Neuron (in vitro differentiated cells): ENCODE data around the gene FHDC1.

ENCODE experiments used
- H2AFZ ChIP-seq: one replicate; pipeline ENCODE4 v1.6.1; 2013; ENCODE audit warnings: low read depth, mild to moderate bottlenecking, inconsistent platforms, low read length, moderate library complexity
- H3K27me3 ChIP-seq: one replicate; pipeline ENCODE4 v1.6.1; 2013; ENCODE audit warnings: low read length; ENCODE audit not compliant: insufficient read depth
- H3K36me3 ChIP-seq: one replicate; pipeline ENCODE4 v1.6.1; 2013; ENCODE audit warnings: low read length; ENCODE audit not compliant: insufficient read depth
- H3K4me1 ChIP-seq: one replicate; pipeline ENCODE4 v1.6.1; 2013; ENCODE audit warnings: low read length; ENCODE audit not compliant: insufficient read depth
- H3K4me3 ChIP-seq: 2 replicates; pipeline ENCODE4 v1.5.1; 2013; ENCODE audit warnings: mild to moderate bottlenecking, low read length, moderate library complexity
- H3K9me3 ChIP-seq: one replicate; pipeline ENCODE4 v1.6.1; 2013; ENCODE audit warnings: low read length

The FHDC1 gene

DNA sequence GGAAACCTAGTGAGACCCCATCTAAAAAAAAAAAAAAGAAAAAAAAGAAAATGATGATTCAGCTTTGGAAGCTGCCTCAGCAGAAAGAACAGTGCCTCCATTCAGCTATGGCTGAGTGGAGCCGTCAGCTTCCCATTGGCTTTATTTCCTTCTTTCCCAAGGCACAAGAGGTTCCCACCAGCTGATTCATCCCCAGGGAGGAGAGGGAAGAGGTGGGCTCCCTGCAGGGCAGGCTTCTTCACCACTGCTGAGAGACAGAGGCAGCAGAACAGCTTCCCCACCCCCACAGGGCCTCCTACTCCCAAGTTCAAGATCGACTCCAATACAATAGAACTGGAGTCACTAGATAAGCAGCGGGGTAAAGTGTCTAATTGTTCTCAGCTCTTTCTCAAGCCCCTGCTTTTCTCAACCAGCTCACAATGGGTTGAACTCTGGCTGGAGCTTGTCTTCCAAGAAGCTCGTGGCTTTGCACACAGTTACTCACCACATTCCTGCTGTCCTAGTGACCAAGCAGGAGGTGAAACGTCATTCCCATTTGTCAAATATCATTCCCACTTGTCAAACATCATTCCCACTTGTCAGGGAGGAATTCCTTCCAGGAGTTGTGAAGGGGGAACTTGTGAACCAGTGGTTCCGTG, 47.8 kb downstream of the FHDC1 start:
- Histone ChIP-seq H3K4me3 (no peak overlapping the region), H3K27me3 (peaks cover 9% of the 10 kb centered on the region), H3K4me1 (peaks cover 11% of the 10 kb centered on the region), H2AFZ (no peak overlapping the region), H3K9me3 (no peaks in the 10 kb centered on the region), H3K36me3 (no peaks in the 10 kb centered on the region)

DNA sequence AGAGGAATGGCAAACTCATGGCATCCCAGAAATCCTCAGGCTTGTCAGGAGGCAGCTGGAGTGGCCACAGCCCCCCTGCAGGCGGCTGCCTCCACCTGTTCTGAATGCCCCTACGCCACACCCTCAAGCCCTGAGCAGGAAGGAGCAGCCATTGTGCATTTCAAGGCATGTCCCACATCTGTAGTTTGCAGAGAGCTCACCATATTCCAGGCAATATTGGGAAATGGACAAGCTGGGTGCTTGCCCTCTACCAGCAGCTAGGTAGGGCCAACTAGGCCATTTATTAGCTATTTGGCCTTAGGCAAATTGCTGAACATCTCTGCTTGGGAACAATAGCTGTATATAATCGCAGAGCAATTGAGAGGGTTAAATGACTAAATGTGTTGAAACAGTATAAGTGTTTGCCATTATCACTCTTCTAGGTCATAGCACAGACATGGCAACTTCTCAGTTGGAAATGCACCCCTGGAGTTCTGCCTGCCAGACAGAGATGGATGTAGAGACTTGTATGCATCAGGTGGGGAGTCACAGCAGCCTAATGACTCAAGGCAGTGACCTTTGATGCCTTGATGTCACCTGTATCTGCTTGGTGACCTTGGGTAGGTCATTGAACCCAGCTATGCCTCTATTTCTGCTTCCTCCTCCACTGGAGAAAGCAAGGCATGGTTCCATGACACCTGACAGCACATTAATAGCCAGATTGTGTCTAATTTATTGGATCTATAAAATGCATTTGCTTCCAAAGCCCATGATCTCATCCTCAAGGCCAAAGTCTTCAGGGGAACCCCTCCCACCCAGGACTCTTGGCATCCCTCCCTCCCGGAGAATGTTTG, 52.8 kb downstream of the FHDC1 start:
- H3K4me1 ChIP-seq = peaks cover 5% of the 10 kb centered on the region
- no peak overlapping the region for H3K4me3 ChIP-seq
- H3K36me3 ChIP-seq = no peaks in the 10 kb centered on the region
- no peak overlapping the region for H2AFZ ChIP-seq
- H3K27me3 ChIP-seq = no peaks in the 10 kb centered on the region
- H3K9me3 ChIP-seq = no peaks in the 10 kb centered on the region

DNA sequence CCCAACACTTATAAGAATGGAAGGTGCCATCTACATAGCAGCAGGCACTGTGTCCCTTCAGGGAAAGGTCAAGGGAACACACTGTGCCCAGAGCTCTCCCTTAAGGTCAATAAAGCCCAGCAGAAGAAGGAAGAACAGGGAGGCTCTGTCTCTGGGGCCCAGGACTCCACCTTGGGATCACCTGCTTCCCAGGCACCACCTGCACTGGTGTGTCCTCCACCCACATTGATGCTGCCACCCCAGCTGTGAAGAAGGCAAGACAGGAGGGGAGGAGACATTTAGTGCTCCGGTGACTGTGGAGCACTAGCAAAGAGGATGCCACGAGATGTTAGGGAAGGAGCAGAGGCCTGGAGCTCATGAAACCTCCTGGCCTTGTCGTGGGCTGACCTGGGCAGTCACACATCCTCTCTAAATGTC, 53.4 kb downstream of the FHDC1 start:
- Histone ChIP-seq H3K9me3 (no peaks in the 10 kb centered on the region), H3K27me3 (no peaks in the 10 kb centered on the region), H2AFZ (no peak overlapping the region), H3K36me3 (no peaks in the 10 kb centered on the region), H3K4me1 (no peaks in the 10 kb centered on the region), H3K4me3 (no peak overlapping the region)

DNA sequence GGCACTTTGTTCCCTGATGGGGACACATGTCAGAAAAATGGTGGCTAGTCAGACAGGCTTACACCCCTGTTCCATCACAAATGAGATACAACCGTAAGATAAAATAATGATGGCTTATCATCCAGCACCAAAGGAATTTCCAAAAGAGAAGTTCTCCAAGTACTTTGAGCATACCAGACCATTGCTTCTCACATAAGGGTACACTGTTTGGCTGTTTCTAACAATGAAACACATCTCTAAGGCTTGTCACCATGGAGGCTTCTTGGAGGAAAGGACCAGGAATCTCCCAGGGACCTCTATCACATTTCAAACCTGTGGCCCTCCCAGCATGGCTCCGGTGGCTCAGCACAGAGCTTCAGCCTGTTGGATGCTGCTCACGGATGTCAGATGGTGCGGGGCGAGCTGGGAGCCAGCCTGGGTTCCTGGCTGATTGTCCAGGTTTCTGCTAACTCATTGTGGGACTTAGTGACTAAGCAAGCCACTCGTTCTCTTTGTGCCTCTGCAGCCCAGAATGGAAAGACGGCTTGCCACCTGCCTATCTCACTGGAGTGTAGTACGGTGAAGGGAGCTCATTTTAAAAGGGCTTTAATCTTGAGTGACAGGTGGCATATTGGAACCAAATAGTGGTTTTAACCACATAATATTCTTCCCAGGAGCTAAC, 54.5 kb downstream of the FHDC1 start:
- no peak overlapping the region for H2AFZ ChIP-seq
- no peaks in the 10 kb centered on the region for H3K9me3 ChIP-seq
- H3K36me3 ChIP-seq = no peaks in the 10 kb centered on the region
- no peak overlapping the region for H3K4me3 ChIP-seq
- no peaks in the 10 kb centered on the region for H3K27me3 ChIP-seq
- no peaks in the 10 kb centered on the region for H3K4me1 ChIP-seq

DNA sequence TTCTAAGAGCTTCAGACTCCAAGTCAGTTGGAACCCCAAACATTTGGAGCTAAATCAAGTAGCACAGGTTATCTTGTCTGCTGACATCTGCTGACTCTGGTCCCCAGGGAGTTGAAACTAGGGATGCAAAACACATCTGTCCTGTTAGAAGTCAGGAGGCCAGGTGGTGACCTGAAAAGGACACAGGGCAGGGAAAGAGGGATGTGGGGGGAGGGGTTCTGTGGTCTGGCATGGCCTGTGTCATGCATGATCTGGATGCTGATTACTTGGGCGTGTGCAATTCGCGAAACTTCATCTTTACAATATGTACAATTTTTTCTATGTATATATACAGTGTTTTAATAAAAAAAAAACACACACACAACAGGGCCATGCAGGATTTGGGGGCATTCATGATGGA, 55.3 kb downstream of the FHDC1 start:
- H2AFZ ChIP-seq = no peak overlapping the region
- no peak overlapping the region for H3K4me3 ChIP-seq
- no peaks in the 10 kb centered on the region for H3K4me1 ChIP-seq
- H3K27me3 ChIP-seq = no peaks in the 10 kb centered on the region
- no peaks in the 10 kb centered on the region for H3K36me3 ChIP-seq
- H3K9me3 ChIP-seq = no peaks in the 10 kb centered on the region

DNA sequence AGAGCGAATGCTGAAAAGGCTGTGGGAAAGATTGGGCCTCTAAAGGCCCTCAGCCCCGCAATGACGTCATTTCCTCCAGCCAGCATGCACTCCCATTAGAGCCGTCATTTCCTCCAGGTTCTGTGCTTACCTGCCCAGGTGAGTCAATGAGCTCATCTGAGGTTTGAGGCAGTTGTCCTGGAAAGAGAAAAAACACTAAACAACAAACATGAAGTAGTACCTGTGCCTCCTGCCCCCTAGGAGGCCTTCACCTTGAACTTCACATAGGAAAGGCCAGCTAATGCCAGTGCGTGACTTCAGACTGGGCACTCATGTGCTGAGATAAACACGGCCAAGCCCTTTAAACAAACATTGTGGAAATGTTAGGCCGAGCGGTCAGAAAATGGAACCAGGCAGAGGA, 55.9 kb downstream of the FHDC1 start:
- no peaks in the 10 kb centered on the region for H3K4me1 ChIP-seq
- no peak overlapping the region for H3K4me3 ChIP-seq
- H3K9me3 ChIP-seq = no peaks in the 10 kb centered on the region
- H3K27me3 ChIP-seq = peaks cover 4% of the 10 kb centered on the region
- no peak overlapping the region for H2AFZ ChIP-seq
- no peaks in the 10 kb centered on the region for H3K36me3 ChIP-seq

DNA sequence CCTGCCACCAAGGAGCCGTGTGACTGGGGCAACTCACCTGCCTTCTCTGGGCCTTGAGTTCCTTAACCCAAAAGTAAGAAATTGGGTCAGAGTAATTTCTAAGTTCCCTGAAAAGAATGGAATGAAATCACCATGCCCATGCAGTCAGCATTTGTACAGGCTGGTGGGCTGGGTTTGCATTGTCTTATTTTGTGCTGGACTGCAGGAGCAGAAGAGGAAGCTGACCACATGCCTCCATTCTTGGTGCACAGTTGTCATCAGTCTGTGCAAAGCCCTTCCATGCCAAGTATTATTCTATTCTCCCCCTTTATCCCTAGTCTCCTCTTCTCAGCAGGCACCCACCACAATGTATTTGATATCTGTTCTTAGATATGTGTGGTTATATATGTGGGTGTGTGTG, 56.3 kb downstream of the FHDC1 start:
- Histone ChIP-seq H3K4me1 (no peaks in the 10 kb centered on the region), H3K9me3 (no peaks in the 10 kb centered on the region), H2AFZ (no peak overlapping the region), H3K4me3 (no peak overlapping the region), H3K36me3 (no peaks in the 10 kb centered on the region), H3K27me3 (peaks cover 4% of the 10 kb centered on the region)

DNA sequence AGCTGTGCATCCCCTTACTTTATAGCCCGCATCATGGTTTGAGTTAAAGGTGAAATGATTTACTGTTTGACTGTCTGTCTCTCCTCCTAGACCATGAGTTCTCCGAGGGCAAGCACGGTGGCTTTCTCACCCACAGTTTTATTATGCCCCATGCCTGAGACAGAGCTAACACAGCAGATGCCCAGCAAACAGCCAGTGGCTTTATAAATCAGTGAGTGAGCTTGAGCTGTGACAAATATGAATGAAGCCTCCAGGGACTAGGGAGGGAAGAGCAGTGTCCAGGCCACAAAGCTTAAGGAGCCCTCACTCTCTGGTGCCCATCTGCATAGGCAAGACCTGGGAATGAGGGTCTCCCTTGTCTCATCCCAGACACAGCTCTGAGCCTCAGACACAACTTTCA, 57.9 kb downstream of the FHDC1 start:
- no peak overlapping the region for H2AFZ ChIP-seq
- H3K36me3 ChIP-seq = no peaks in the 10 kb centered on the region
- no peak overlapping the region for H3K4me3 ChIP-seq
- H3K27me3 ChIP-seq = peaks cover 4% of the 10 kb centered on the region
- no peaks in the 10 kb centered on the region for H3K4me1 ChIP-seq
- H3K9me3 ChIP-seq = no peaks in the 10 kb centered on the region

DNA sequence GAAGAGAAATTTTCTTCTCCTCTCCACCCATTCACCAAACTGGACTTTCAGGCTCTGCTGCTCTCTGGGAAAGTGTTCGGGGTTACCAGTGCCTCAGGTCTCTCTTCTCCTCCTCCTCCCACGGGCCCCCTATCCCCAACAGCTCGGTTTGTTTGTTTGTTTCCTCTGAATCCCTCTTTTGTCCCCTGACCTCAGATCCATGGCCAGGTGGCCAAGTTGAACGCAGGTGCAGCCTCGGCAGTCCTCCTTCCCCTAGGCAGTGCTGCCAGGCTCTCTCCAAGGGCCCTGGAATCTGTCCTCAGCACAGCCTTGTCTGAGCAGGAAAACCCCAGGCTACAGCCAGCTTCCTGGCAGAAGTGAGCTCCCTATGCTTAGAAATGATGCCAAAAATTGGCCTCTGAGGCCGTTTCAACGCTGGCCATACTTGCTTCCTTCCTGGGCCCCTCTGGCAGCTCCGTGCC, 60.0 kb downstream of the FHDC1 start:
- Histone ChIP-seq H3K36me3 (no peaks in the 10 kb centered on the region), H3K4me1 (no peaks in the 10 kb centered on the region), H3K4me3 (no peak overlapping the region), H3K9me3 (no peaks in the 10 kb centered on the region), H3K27me3 (peaks cover 12% of the 10 kb centered on the region), H2AFZ (no peak overlapping the region)

DNA sequence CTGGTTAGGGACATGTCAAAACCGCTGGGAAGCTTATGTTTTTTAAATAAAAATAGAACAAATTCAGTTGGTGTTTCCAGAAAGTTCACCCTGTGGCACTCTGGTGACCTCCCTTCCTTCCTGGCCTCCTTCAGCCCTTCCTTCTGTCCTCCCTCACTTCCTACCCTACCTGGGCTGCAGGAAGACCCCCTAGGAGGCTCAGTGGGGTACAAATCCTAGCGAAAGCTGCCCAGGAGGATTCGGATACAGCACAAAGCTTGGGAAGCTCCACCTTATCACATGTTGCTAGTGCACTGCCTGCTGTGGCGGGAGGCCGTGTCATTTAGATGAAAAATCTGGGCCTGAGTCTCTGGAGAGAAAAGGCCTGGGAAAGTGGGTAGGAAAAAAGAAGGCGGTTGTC, 60.5 kb downstream of the FHDC1 start:
- Histone ChIP-seq H3K9me3 (no peaks in the 10 kb centered on the region), H3K4me3 (no peak overlapping the region), H2AFZ (no peak overlapping the region), H3K36me3 (no peaks in the 10 kb centered on the region), H3K27me3 (peaks cover 12% of the 10 kb centered on the region), H3K4me1 (no peaks in the 10 kb centered on the region)

DNA sequence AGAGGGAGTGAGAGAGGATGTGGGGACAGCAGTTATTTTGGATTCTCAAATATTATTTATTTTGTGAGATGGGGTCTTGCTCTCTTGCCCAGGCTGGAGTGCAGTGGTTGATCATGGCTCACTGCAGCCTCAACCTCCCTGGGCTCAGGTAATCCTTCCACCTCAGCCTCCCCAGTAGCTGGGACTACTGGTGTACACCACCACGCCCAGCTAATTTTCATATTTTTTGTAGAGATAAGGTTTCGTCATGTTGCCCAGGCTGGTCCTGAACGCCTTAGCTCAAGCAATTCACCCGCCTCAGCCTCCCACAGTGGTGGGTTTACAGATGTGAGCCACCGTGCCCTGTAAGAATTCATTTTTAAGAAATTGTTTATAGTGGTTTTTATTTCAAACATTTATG, 61.2 kb downstream of the FHDC1 start:
- H3K9me3 ChIP-seq = no peaks in the 10 kb centered on the region
- H3K27me3 ChIP-seq = peaks cover 16% of the 10 kb centered on the region
- H3K4me3 ChIP-seq = no peak overlapping the region
- H3K4me1 ChIP-seq = no peaks in the 10 kb centered on the region
- no peaks in the 10 kb centered on the region for H3K36me3 ChIP-seq
- no peak overlapping the region for H2AFZ ChIP-seq

DNA sequence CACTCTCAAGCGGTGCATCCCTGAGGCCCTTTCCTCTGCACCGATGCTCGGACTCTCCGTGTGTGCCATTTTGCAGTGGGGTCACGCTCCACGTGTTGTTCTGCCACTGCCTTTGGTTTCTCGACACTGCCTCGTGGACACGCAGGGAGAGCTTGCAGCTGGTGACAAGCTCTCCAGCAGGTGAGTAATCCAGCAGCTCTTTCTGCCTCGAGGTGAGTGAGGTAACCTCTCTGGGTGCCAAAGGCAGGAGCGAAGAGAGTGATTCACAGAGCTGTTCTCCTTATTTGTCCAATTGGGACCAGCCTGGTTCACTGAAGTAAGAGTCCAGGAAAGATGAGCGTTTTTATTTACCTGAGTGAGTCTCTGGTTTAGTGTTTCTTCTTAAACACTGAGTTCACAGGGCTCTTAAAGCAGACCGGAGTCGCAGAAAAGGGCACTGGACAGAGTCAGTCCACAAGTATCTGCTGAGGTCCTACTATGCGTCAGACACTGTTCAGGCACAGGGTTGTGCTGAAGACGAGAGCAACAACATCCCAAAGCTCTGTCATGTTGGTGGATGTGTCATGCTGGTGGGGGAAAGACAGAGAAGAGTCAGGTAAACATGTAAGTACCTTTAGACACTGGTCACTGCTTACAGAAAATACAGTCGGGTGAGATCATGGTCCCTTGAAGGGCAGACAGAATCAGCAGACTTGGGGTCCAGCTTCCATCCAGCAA, 61.8 kb downstream of the FHDC1 start:
- Histone ChIP-seq H3K27me3 (peaks cover 19% of the 10 kb centered on the region), H3K4me1 (no peaks in the 10 kb centered on the region), H3K4me3 (no peak overlapping the region), H2AFZ (no peak overlapping the region), H3K9me3 (no peaks in the 10 kb centered on the region), H3K36me3 (no peaks in the 10 kb centered on the region)

DNA sequence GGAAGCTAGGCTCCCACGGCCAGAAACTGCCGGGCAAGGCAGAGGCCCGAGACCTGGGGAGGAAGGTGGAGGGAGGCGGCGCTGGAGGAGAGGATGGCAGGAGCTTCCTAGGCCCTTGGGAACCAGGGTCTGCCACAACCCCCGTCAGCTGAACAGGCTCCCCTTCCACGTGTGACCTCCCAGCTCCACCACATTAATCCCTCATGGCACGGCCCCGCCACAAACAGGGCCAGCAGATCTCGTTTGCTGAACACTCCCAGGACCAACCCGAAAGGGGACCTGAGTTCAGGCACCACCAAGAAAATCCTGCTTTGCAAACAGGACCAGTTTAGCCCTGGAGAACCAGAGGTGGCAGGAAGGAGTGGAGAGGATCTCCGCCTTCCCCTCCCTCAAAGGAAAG, 62.7 kb downstream of the FHDC1 start:
- Histone ChIP-seq H3K36me3 (no peaks in the 10 kb centered on the region), H3K27me3 (peaks cover 19% of the 10 kb centered on the region), H3K9me3 (no peaks in the 10 kb centered on the region), H2AFZ (no peak overlapping the region), H3K4me1 (peaks cover 2% of the 10 kb centered on the region), H3K4me3 (no peak overlapping the region)
